Astrocyte (in vitro differentiated cells and primary cell): ENCODE data around the gene BRD7. TPM values are rescaled to one million over a fixed set of nuclear protein-coding genes. Genes with fewer than 3 reads are reported as not detected.
A peak's percentile ranks its signal among the peaks of the same experiment; 100 is the strongest.

Experiments
- DNase-seq: peaks from one replicate; pipeline ENCODE4 v3.0.0-alpha.2; 2010; ENCODE audit warnings: low read depth
- FAIRE-seq: peaks from 2 replicates; lab custom pipeline; 2011; peaks lifted over from hg19 to GRCh38; lab: Jason Lieb, UNC
- H2AFZ ChIP-seq: 2 replicates; pipeline ENCODE4 v1.6.0; 2012; ENCODE audit warnings: low read depth, low read length, inconsistent platforms
- H3K27ac ChIP-seq: 2 replicates; pipeline ENCODE4 v1.5.1; 2011; ENCODE audit warnings: low read depth, low read length, inconsistent platforms
- H3K27me3 ChIP-seq: 2 replicates; pipeline ENCODE4 v1.6.0; 2011; ENCODE audit warnings: low read length, inconsistent platforms; ENCODE audit not compliant: insufficient read depth
- H3K36me3 ChIP-seq: 2 replicates; pipeline ENCODE4 v1.5.1; 2011; ENCODE audit warnings: low read length, inconsistent platforms; ENCODE audit not compliant: insufficient read depth
- H3K4me1 ChIP-seq: 2 replicates; pipeline ENCODE4 v1.5.1; 2011; ENCODE audit warnings: low read length, inconsistent platforms; ENCODE audit not compliant: insufficient read depth
- H3K4me2 ChIP-seq: 2 replicates; pipeline ENCODE4 v1.6.0; 2012; ENCODE audit warnings: low read length, inconsistent platforms
- H3K4me3 ChIP-seq: 2 replicates; pipeline ENCODE4 v1.5.1; 2011; ENCODE audit warnings: low read depth, mild to moderate bottlenecking, low read length, inconsistent platforms; ENCODE audit not compliant: insufficient read depth
- H3K79me2 ChIP-seq: 2 replicates; pipeline ENCODE4 v1.6.0; 2012; ENCODE audit warnings: mild to moderate bottlenecking, low read length, inconsistent platforms; ENCODE audit not compliant: insufficient read depth
- H3K9ac ChIP-seq: 2 replicates; pipeline ENCODE4 v1.6.0; 2012; ENCODE audit warnings: mild to moderate bottlenecking, low read length, inconsistent platforms
- H3K9me3 ChIP-seq: 2 replicates; pipeline ENCODE4 v1.5.1; 2012; ENCODE audit warnings: low read depth, mild to moderate bottlenecking, low read length, inconsistent platforms; ENCODE audit not compliant: insufficient read depth
- H4K20me1 ChIP-seq: 2 replicates; pipeline ENCODE4 v1.6.0; 2012; ENCODE audit warnings: low read length, inconsistent platforms; ENCODE audit not compliant: insufficient read depth
- H3K27ac Mint-ChIP-seq: one replicate; pipeline ENCODE4 v1.8.0; 2021; ENCODE audit warnings: mild to moderate bottlenecking, mixed read lengths; ENCODE audit not compliant: unreplicated experiment
- H3K27me3 Mint-ChIP-seq: one replicate; pipeline ENCODE4 v1.8.0; 2021; ENCODE audit warnings: low read depth, mixed read lengths; ENCODE audit not compliant: unreplicated experiment
- H3K36me3 Mint-ChIP-seq: one replicate; pipeline ENCODE4 v1.8.0; 2021; ENCODE audit warnings: low read depth, mixed read lengths; ENCODE audit not compliant: unreplicated experiment
- H3K4me1 Mint-ChIP-seq: one replicate; pipeline ENCODE4 v1.8.0; 2021; ENCODE audit warnings: low read depth, mixed read lengths; ENCODE audit not compliant: unreplicated experiment
- H3K4me3 Mint-ChIP-seq: one replicate; pipeline ENCODE4 v1.8.0; 2021; ENCODE audit warnings: mild to moderate bottlenecking, moderate library complexity, mixed read lengths; ENCODE audit not compliant: unreplicated experiment
- H3K9me3 Mint-ChIP-seq: one replicate; pipeline ENCODE4 v1.8.0; 2021; ENCODE audit warnings: mild to moderate bottlenecking, mixed read lengths; ENCODE audit not compliant: unreplicated experiment
- EZH2 ChIP-seq: IDR thresholded peaks from 2 replicates; pipeline ENCODE4 v1.6.1; 2012; ENCODE audit warnings: mild to moderate bottlenecking, low read length, inconsistent platforms; ENCODE audit not compliant: insufficient read depth
- total RNA-seq: library from RNA; stranded (reverse); gene quantifications from 2 replicates; pipeline ENCODE4 v1.2.1, GENCODE V29; 2021
- TF ChIP-seq, protein P1 (sequence below): IDR thresholded peaks from 2 replicates; pipeline ENCODE4 v1.5.1; 2011; ENCODE audit warnings: low read depth, mild to moderate bottlenecking, inconsistent platforms, low read length, moderate library complexity; ENCODE audit not compliant: insufficient read depth

Gene BRD7
- total RNA-seq, 1 donor from 2014 or later = 58.5 TPM

DNA sequence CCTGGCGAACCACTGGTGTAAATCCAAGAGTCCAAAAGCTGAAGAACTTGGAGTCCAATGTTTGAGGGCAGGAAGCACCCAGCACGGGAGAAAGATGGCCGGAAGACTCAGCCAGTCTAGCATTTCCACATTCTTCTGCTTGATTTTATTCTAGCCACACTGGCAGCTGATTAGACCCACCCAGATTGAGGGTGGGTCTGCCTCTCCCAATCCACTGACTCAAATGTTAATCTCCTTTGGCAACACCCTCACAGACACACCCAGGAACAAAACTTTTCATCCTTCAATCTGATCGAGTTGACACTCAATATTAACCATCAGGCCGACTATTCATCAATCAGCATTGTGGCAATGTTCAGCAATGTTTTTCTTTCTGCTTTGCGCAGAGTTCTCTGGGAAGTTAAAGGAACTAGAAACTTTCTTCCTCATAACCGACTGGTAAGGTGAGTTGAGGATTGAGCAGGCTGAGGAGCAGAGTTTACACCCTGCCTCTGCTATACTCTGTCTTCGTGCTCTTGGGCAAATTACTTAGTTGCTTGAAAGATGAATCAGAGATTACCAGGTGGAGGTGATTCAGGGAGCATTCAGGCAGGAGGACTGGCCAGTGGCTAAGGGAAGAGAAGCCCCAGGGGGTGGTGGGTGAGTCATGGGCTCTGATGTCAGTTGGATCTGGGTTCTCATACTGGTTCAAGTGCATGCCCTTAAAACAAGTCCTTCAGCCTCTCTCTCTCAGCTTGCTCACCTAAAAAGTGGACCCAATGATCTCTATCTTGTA lies 28.2 kb upstream of the BRD7 start:
- no peaks in the 10 kb centered on the region for H4K20me1 ChIP-seq
- H3K4me1 ChIP-seq = peaks cover 4% of the 10 kb centered on the region
- no peaks in the 10 kb centered on the region for H3K9me3 ChIP-seq
- DNase-seq (peak; percentile 68), FAIRE-seq (no peak)
- Mint-ChIP-seq H3K4me1 (peaks cover 7% of the 10 kb centered on the region), H3K4me3 (no peak overlapping the region), H3K36me3 (no peaks in the 10 kb centered on the region), H3K9me3 (no peaks in the 10 kb centered on the region), H3K27me3 (peaks cover 20% of the 10 kb centered on the region), H3K27ac (peak overlapping the region; percentile 28)
- no peak overlapping the region for H2AFZ ChIP-seq
- H3K79me2 ChIP-seq = no peaks in the 10 kb centered on the region
- H3K9ac ChIP-seq = no peak overlapping the region
- H3K4me3 ChIP-seq = peak overlapping the region; percentile 8
- no peaks in the 10 kb centered on the region for H3K27me3 ChIP-seq
- TF ChIP-seq, protein P1, sequence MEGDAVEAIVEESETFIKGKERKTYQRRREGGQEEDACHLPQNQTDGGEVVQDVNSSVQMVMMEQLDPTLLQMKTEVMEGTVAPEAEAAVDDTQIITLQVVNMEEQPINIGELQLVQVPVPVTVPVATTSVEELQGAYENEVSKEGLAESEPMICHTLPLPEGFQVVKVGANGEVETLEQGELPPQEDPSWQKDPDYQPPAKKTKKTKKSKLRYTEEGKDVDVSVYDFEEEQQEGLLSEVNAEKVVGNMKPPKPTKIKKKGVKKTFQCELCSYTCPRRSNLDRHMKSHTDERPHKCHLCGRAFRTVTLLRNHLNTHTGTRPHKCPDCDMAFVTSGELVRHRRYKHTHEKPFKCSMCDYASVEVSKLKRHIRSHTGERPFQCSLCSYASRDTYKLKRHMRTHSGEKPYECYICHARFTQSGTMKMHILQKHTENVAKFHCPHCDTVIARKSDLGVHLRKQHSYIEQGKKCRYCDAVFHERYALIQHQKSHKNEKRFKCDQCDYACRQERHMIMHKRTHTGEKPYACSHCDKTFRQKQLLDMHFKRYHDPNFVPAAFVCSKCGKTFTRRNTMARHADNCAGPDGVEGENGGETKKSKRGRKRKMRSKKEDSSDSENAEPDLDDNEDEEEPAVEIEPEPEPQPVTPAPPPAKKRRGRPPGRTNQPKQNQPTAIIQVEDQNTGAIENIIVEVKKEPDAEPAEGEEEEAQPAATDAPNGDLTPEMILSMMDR = no peak
- TF ChIP-seq EZH2 = no peak
- no peaks in the 10 kb centered on the region for H3K36me3 ChIP-seq
- H3K4me2 ChIP-seq = peak overlapping the region; percentile 34
- H3K27ac ChIP-seq = no peak overlapping the region

DNA sequence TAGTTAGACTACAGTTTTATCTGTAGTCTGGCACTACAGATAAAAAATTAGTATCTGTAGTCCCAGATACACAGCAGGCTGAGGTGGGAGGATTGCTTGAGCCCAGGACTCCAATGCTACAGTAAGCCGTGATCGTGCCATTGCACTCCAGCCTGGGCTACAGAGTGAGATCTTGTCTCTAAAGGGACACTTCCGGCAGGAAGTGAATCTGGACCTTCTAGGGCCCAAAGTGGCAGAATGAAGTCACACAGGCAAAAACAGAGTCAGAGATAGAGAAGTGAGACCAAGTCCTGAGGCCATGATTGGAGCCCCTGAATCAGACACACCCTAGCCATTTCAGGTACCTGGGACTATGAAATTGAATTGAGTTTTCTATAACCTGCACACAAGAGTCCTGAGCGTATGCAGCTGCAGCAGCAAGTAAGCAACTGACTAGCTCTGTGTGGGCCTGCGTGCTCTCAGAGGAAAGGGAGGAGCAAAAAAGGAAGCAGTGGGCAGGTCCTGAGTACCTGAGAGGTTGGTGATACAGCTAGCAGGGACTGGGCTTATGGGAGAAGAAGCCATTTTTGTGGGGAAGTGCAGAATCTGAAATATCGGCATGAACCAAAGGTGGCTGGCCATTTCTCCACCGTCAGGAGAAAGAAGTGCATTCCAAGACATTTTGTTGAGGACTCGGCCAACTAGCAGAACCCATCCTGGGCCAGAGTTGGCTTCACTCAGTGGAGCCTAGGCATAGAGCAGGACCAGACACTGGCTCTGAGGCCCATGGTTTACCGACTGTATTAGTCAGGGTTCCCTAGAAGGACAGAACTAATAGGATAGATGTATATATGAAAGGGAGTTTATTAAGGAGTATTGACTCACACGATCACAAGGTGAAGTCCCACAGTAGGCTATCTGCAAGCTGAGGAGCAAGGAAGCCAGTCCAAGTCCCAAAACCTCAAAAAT lies 27.2 kb upstream of the BRD7 start:
- no peak overlapping the region for H3K4me3 ChIP-seq
- Mint-ChIP-seq H3K4me1 (peaks cover 7% of the 10 kb centered on the region), H3K27ac (peak overlapping the region; percentile 18), H3K27me3 (peaks cover 20% of the 10 kb centered on the region), H3K4me3 (no peak overlapping the region), H3K36me3 (no peaks in the 10 kb centered on the region), H3K9me3 (no peaks in the 10 kb centered on the region)
- DNase-seq = no peak
- no peak overlapping the region for H2AFZ ChIP-seq
- no peaks in the 10 kb centered on the region for H3K79me2 ChIP-seq
- no peaks in the 10 kb centered on the region for H3K36me3 ChIP-seq
- H4K20me1 ChIP-seq = no peaks in the 10 kb centered on the region
- H3K27ac ChIP-seq = no peak overlapping the region
- TF ChIP-seq, protein P1 = no peak
- no peak for TF ChIP-seq EZH2
- H3K9me3 ChIP-seq = no peaks in the 10 kb centered on the region
- FAIRE-seq = no peak
- H3K9ac ChIP-seq = no peak overlapping the region
- no peaks in the 10 kb centered on the region for H3K27me3 ChIP-seq
- H3K4me2 ChIP-seq = no peak overlapping the region
- peaks cover 4% of the 10 kb centered on the region for H3K4me1 ChIP-seq
